ENCODE measurements around the gene CRHR1.
A peak's percentile ranks its signal among the peaks of the same experiment; 100 is the strongest.

The CRHR1 gene

GRCh38 chr17:45771271-45771959 lies 12.7 kb upstream of the CRHR1 start:
- no peak overlapping the region for H2BK120ac ChIP-seq (ENCODE audit: low read depth, low read length)
- no peak overlapping the region for H3K4me2 ChIP-seq (ENCODE audit: low read length)
- no peak overlapping the region for H4K8ac ChIP-seq (ENCODE audit: low read depth, low read length)
- H3K18ac ChIP-seq (ENCODE audit: low read length) = no peak overlapping the region
- WGBS (ENCODE audit: extremely low coverage, insufficient coverage, low lambda C conversion rate) = no CpG with 5 or more reads among the region's 12 CpGs
- H2BK5ac ChIP-seq (ENCODE audit: low read length) = no peak overlapping the region
- no peak overlapping the region for H3K9ac ChIP-seq (ENCODE audit: low read length)
- no peaks in the 10 kb centered on the region for H3K27me3 ChIP-seq (ENCODE audit: insufficient read depth, low read length, poor library complexity)
- no peak overlapping the region for H3K23ac ChIP-seq (ENCODE audit: low read length)
- H3K4me3 ChIP-seq (ENCODE audit: low read length) = no peak overlapping the region
- H3K4me1 ChIP-seq (ENCODE audit: control insufficient read depth, low read depth, low read length) = peaks cover 7% of the 10 kb centered on the region
- no peak overlapping the region for H4K5ac ChIP-seq (ENCODE audit: low read length)
- DNase-seq = peak; percentile 17
- no peak overlapping the region for H2BK15ac ChIP-seq (replicated peaks; ENCODE audit: low read depth)
- no peaks in the 10 kb centered on the region for H3K79me2 ChIP-seq (ENCODE audit: control insufficient read depth, insufficient read depth, low read length)
- no peaks in the 10 kb centered on the region for H3K79me1 ChIP-seq (ENCODE audit: low read length)
- H3K36me3 ChIP-seq (ENCODE audit: control insufficient read depth, insufficient read depth, low read length) = no peaks in the 10 kb centered on the region
- no peak overlapping the region for H3K4ac ChIP-seq (ENCODE audit: low read depth, low read length)
- no peak overlapping the region for H2AK5ac ChIP-seq (ENCODE audit: low read length)
- no peak overlapping the region for H3K27ac ChIP-seq (ENCODE audit: low read depth, low read length)
- no peak overlapping the region for H3K56ac ChIP-seq (ENCODE audit: low read length)

GRCh38 chr17:45775148-45775547 lies 9.0 kb upstream of the CRHR1 start:
- Histone ChIP-seq H4K5ac (ENCODE audit: low read length) (no peak overlapping the region), H3K18ac (ENCODE audit: low read length) (no peak overlapping the region), H3K27me3 (ENCODE audit: insufficient read depth, low read length, poor library complexity) (no peaks in the 10 kb centered on the region), H3K4ac (ENCODE audit: low read depth, low read length) (no peak overlapping the region), H2BK120ac (ENCODE audit: low read depth, low read length) (no peak overlapping the region), H3K79me1 (ENCODE audit: low read length) (no peaks in the 10 kb centered on the region), H3K4me1 (ENCODE audit: control insufficient read depth, low read depth, low read length) (peaks cover 7% of the 10 kb centered on the region), H3K36me3 (ENCODE audit: control insufficient read depth, insufficient read depth, low read length) (no peaks in the 10 kb centered on the region), H3K4me2 (ENCODE audit: low read length) (no peak overlapping the region), H2BK5ac (ENCODE audit: low read length) (no peak overlapping the region), H3K79me2 (ENCODE audit: control insufficient read depth, insufficient read depth, low read length) (no peaks in the 10 kb centered on the region), H3K4me3 (ENCODE audit: low read length) (no peak overlapping the region), H2AK5ac (ENCODE audit: low read length) (no peak overlapping the region), H4K8ac (ENCODE audit: low read depth, low read length) (no peak overlapping the region), H3K27ac (ENCODE audit: low read depth, low read length) (no peak overlapping the region), H3K23ac (ENCODE audit: low read length) (no peak overlapping the region), H3K9ac (ENCODE audit: low read length) (no peak overlapping the region), H3K56ac (ENCODE audit: low read length) (no peak overlapping the region), H2BK15ac (replicated peaks; ENCODE audit: low read depth) (no peak overlapping the region)
- no CpG with 5 or more reads among the region's 5 CpGs for WGBS (ENCODE audit: extremely low coverage, insufficient coverage, low lambda C conversion rate)
- no peak for DNase-seq

- Histone ChIP-seq H2AK5ac (ENCODE audit: low read length) (no peak overlapping the region), H3K9ac (ENCODE audit: low read length) (no peak overlapping the region), H3K23ac (ENCODE audit: low read length) (no peak overlapping the region), H3K27me3 (ENCODE audit: insufficient read depth, low read length, poor library complexity) (no peaks in the 10 kb centered on the region), H3K56ac (ENCODE audit: low read length) (no peak overlapping the region), H3K4me2 (ENCODE audit: low read length) (no peak overlapping the region), H3K36me3 (ENCODE audit: control insufficient read depth, insufficient read depth, low read length) (no peaks in the 10 kb centered on the region), H2BK15ac (replicated peaks; ENCODE audit: low read depth) (no peak overlapping the region), H3K79me1 (ENCODE audit: low read length) (no peaks in the 10 kb centered on the region), H4K8ac (ENCODE audit: low read depth, low read length) (no peak overlapping the region), H3K4ac (ENCODE audit: low read depth, low read length) (no peak overlapping the region), H2BK5ac (ENCODE audit: low read length) (no peak overlapping the region), H3K4me3 (ENCODE audit: low read length) (no peak overlapping the region), H3K18ac (ENCODE audit: low read length) (no peak overlapping the region), H3K27ac (ENCODE audit: low read depth, low read length) (no peak overlapping the region), H3K4me1 (ENCODE audit: control insufficient read depth, low read depth, low read length) (peaks cover 7% of the 10 kb centered on the region), H3K79me2 (ENCODE audit: control insufficient read depth, insufficient read depth, low read length) (no peaks in the 10 kb centered on the region), H4K5ac (ENCODE audit: low read length) (no peak overlapping the region), H2BK120ac (ENCODE audit: low read depth, low read length) (no peak overlapping the region)
- WGBS (ENCODE audit: extremely low coverage, insufficient coverage, low lambda C conversion rate) = no CpG with 5 or more reads among the region's 4 CpGs
- no peak for DNase-seq
Measured at GRCh38 chr17:45775576-45776011, 8.5 kb upstream of the CRHR1 start.

GRCh38 chr17:45776896-45777295 lies 7.2 kb upstream of the CRHR1 start:
- Histone ChIP-seq H3K4ac (ENCODE audit: low read depth, low read length) (no peak overlapping the region), H2BK120ac (ENCODE audit: low read depth, low read length) (no peak overlapping the region), H3K4me3 (ENCODE audit: low read length) (no peak overlapping the region), H4K5ac (ENCODE audit: low read length) (no peak overlapping the region), H3K79me1 (ENCODE audit: low read length) (no peaks in the 10 kb centered on the region), H3K4me1 (ENCODE audit: control insufficient read depth, low read depth, low read length) (no peaks in the 10 kb centered on the region), H3K9ac (ENCODE audit: low read length) (no peak overlapping the region), H4K8ac (ENCODE audit: low read depth, low read length) (no peak overlapping the region), H3K18ac (ENCODE audit: low read length) (no peak overlapping the region), H2AK5ac (ENCODE audit: low read length) (no peak overlapping the region), H3K27ac (ENCODE audit: low read depth, low read length) (no peak overlapping the region), H3K27me3 (ENCODE audit: insufficient read depth, low read length, poor library complexity) (no peaks in the 10 kb centered on the region), H3K4me2 (ENCODE audit: low read length) (no peak overlapping the region), H3K56ac (ENCODE audit: low read length) (no peak overlapping the region), H2BK5ac (ENCODE audit: low read length) (no peak overlapping the region), H3K23ac (ENCODE audit: low read length) (no peak overlapping the region), H2BK15ac (replicated peaks; ENCODE audit: low read depth) (no peak overlapping the region), H3K79me2 (ENCODE audit: control insufficient read depth, insufficient read depth, low read length) (no peaks in the 10 kb centered on the region), H3K36me3 (ENCODE audit: control insufficient read depth, insufficient read depth, low read length) (no peaks in the 10 kb centered on the region)
- no peak for DNase-seq
- no CpG with 5 or more reads among the region's 7 CpGs for WGBS (ENCODE audit: extremely low coverage, insufficient coverage, low lambda C conversion rate)

GRCh38 chr17:45777388-45777787 lies 6.7 kb upstream of the CRHR1 start:
- Histone ChIP-seq H3K4me2 (ENCODE audit: low read length) (no peak overlapping the region), H4K8ac (ENCODE audit: low read depth, low read length) (no peak overlapping the region), H3K4me3 (ENCODE audit: low read length) (no peak overlapping the region), H2BK15ac (replicated peaks; ENCODE audit: low read depth) (no peak overlapping the region), H2BK120ac (ENCODE audit: low read depth, low read length) (no peak overlapping the region), H3K79me1 (ENCODE audit: low read length) (no peaks in the 10 kb centered on the region), H3K56ac (ENCODE audit: low read length) (no peak overlapping the region), H3K9ac (ENCODE audit: low read length) (no peak overlapping the region), H3K23ac (ENCODE audit: low read length) (no peak overlapping the region), H3K36me3 (ENCODE audit: control insufficient read depth, insufficient read depth, low read length) (no peaks in the 10 kb centered on the region), H2BK5ac (ENCODE audit: low read length) (no peak overlapping the region), H3K4me1 (ENCODE audit: control insufficient read depth, low read depth, low read length) (no peaks in the 10 kb centered on the region), H3K4ac (ENCODE audit: low read depth, low read length) (no peak overlapping the region), H3K27me3 (ENCODE audit: insufficient read depth, low read length, poor library complexity) (no peaks in the 10 kb centered on the region), H3K79me2 (ENCODE audit: control insufficient read depth, insufficient read depth, low read length) (no peaks in the 10 kb centered on the region), H3K18ac (ENCODE audit: low read length) (no peak overlapping the region), H4K5ac (ENCODE audit: low read length) (no peak overlapping the region), H2AK5ac (ENCODE audit: low read length) (no peak overlapping the region), H3K27ac (ENCODE audit: low read depth, low read length) (no peak overlapping the region)
- no peak for DNase-seq
- no CpG with 5 or more reads among the region's 3 CpGs for WGBS (ENCODE audit: extremely low coverage, insufficient coverage, low lambda C conversion rate)

- H3K27ac ChIP-seq (ENCODE audit: low read depth, low read length) = no peak overlapping the region
- no CpG with 5 or more reads among the region's 5 CpGs for WGBS (ENCODE audit: extremely low coverage, insufficient coverage, low lambda C conversion rate)
- H3K36me3 ChIP-seq (ENCODE audit: control insufficient read depth, insufficient read depth, low read length) = no peaks in the 10 kb centered on the region
- no peak overlapping the region for H3K56ac ChIP-seq (ENCODE audit: low read length)
- no peak overlapping the region for H3K18ac ChIP-seq (ENCODE audit: low read length)
- no peak overlapping the region for H3K23ac ChIP-seq (ENCODE audit: low read length)
- no peak overlapping the region for H2BK15ac ChIP-seq (replicated peaks; ENCODE audit: low read depth)
- peaks cover 12% of the 10 kb centered on the region for H3K27me3 ChIP-seq (ENCODE audit: insufficient read depth, low read length, poor library complexity)
- H3K4me3 ChIP-seq (ENCODE audit: low read length) = no peak overlapping the region
- H2BK120ac ChIP-seq (ENCODE audit: low read depth, low read length) = no peak overlapping the region
- no peak for DNase-seq
- H4K5ac ChIP-seq (ENCODE audit: low read length) = no peak overlapping the region
- no peak overlapping the region for H3K4ac ChIP-seq (ENCODE audit: low read depth, low read length)
- no peak overlapping the region for H2AK5ac ChIP-seq (ENCODE audit: low read length)
- no peak overlapping the region for H3K9ac ChIP-seq (ENCODE audit: low read length)
- no peaks in the 10 kb centered on the region for H3K79me1 ChIP-seq (ENCODE audit: low read length)
- no peaks in the 10 kb centered on the region for H3K4me1 ChIP-seq (ENCODE audit: control insufficient read depth, low read depth, low read length)
- no peak overlapping the region for H2BK5ac ChIP-seq (ENCODE audit: low read length)
- no peak overlapping the region for H4K8ac ChIP-seq (ENCODE audit: low read depth, low read length)
- H3K4me2 ChIP-seq (ENCODE audit: low read length) = no peak overlapping the region
- H3K79me2 ChIP-seq (ENCODE audit: control insufficient read depth, insufficient read depth, low read length) = no peaks in the 10 kb centered on the region
Measured at GRCh38 chr17:45780921-45781320, 3.2 kb upstream of the CRHR1 start.
